Left lobe of liver (tissue), 2 donors: ENCODE measurements around the gene PPP2R3A. TPM values are rescaled to one million over a fixed set of nuclear protein-coding genes. Genes with fewer than 3 reads are reported as not detected.

Experiments
- ATAC-seq: fragments of 200-7000 bp; cut with Tn5 transposase; one replicate; pipeline ENCODE4 v1.9.1; 2020; ENCODE audit warnings: mild to moderate bottlenecking, moderate library complexity
- DNase-seq: peaks from one replicate; pipeline ENCODE4 v3.0.0-alpha.2; 2020; ENCODE audit warnings: low spot score
- total RNA-seq: library from RNA; stranded (reverse); gene quantifications from one replicate; pipeline ENCODE4 v1.2.1, GENCODE V29; 2021
- donor health status: DM: no; HTN: no; CAD: no; lungs with moderate emphysema.
- donor health status: DM: no; HTN: yes; CAD: no.

The PPP2R3A gene
- total RNA-seq, 1 donor from 2014 or later, result 1.5 TPM

GRCh38 chr3:136008732-136009470, 43.4 kb downstream of the PPP2R3A start:
- DNase-seq, result no peak
- no peak for ATAC-seq

- no peak for DNase-seq
- ATAC-seq, result peak; percentile 28
Observed at GRCh38 chr3:136018876-136019275, 53.3 kb downstream of the PPP2R3A start.

- DNase-seq, result no peak
- ATAC-seq, result no peak
Observed at GRCh38 chr3:136021803-136022202, 56.3 kb downstream of the PPP2R3A start.

GRCh38 chr3:136022529-136023263, 57.2 kb downstream of the PPP2R3A start:
- ATAC-seq, result no peak
- DNase-seq, result no peak

- DNase-seq, result no peak
- no peak for ATAC-seq
Observed at GRCh38 chr3:136023264-136023978, 57.9 kb downstream of the PPP2R3A start.

- DNase-seq, result no peak
- ATAC-seq, result no peak
Observed at GRCh38 chr3:136036306-136036705, 70.8 kb downstream of the PPP2R3A start.

GRCh38 chr3:136038668-136039067, 73.1 kb downstream of the PPP2R3A start:
- ATAC-seq (no peak), DNase-seq (no peak)

- DNase-seq (no peak), ATAC-seq (peak; percentile 66)
Observed at GRCh38 chr3:136042608-136043221, 77.2 kb downstream of the PPP2R3A start.

- ATAC-seq, result no peak
- DNase-seq, result no peak
Observed at GRCh38 chr3:136044980-136045745, 79.6 kb downstream of the PPP2R3A start.

- DNase-seq (no peak), ATAC-seq (no peak)
Observed at GRCh38 chr3:136048068-136048467, 82.5 kb downstream of the PPP2R3A start.

GRCh38 chr3:136050250-136050649, 84.7 kb downstream of the PPP2R3A start:
- no peak for DNase-seq
- ATAC-seq, result no peak

GRCh38 chr3:136055491-136055890, 90.0 kb downstream of the PPP2R3A start:
- no peak for DNase-seq
- ATAC-seq, result no peak

GRCh38 chr3:136067211-136067610, 101.7 kb downstream of the PPP2R3A start:
- ATAC-seq, result no peak
- DNase-seq, result no peak

- no peak for DNase-seq
- ATAC-seq, result no peak
Observed at GRCh38 chr3:136068708-136069107, 103.2 kb downstream of the PPP2R3A start.

GRCh38 chr3:136069933-136070332, 104.4 kb downstream of the PPP2R3A start:
- no peak for DNase-seq
- ATAC-seq, result no peak

GRCh38 chr3:136070334-136070733, 104.8 kb downstream of the PPP2R3A start:
- no peak for ATAC-seq
- no peak for DNase-seq

GRCh38 chr3:136070953-136071949, 105.7 kb downstream of the PPP2R3A start:
- ATAC-seq (peak; percentile 44), DNase-seq (no peak)

- ATAC-seq (no peak), DNase-seq (no peak)
Observed at GRCh38 chr3:136074546-136075170, 109.1 kb downstream of the PPP2R3A start.
